ENCODE measurements around the gene PEA15. TPM values are rescaled to one million over a fixed set of nuclear protein-coding genes. Genes with fewer than 3 reads are reported as not detected.

PEA15 gene
- total and polyA plus RNA-seq, 2 of the 8 experiments (the other 6 are each of a cell fraction or from before 2014, with no cell fraction given): 71.3 to 75.1 TPM

DNA sequence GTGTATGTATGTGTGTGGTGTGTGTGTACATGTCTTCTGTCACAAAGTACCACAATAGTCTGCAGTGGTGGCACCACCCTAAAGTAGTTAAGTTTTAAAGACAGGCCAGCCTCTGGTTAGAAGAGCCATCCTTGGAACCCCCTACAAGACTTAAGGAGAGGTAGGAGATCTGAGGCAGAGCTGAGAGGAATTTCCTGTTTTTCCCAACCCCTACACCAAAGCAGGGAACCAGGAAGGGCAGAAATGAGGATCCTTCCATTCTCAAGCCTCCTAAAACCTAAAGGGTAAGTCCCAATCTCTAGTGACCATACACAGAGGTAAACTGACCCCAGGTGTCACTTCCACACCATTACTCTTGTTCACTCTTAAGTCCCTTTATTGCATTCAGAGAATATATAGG, 11.1 kb downstream of the PEA15 start:
- Histone ChIP-seq H2BK15ac (ENCODE audit: low read length) (no peak overlapping the region), H3K9me3 (ENCODE audit: insufficient read depth in 2 of 2, low read depth in 1 of 2, low read length in 1 of 2) (no peaks in the 10 kb centered on the region), H3K4me1 (replicated peaks in 1 of 4; ENCODE audit: control insufficient read depth in 3 of 4, insufficient read depth in 4 of 4, low read length in 3 of 4) (peaks cover 0 to 2% (median 0%) of the 10 kb centered on the region in 4 experiments; a peak in 2 of 7 replicates), H3K14ac (ENCODE audit: insufficient read length) (no peak overlapping the region), H3K79me1 (ENCODE audit: low read depth, low read length) (0 out of 2 replicates have a peak, but pooled peaks cover 3% of the 10 kb centered on the region), H3K27ac (ENCODE audit: low read depth, low read length) (no peak overlapping the region), H4K91ac (replicated peaks; ENCODE audit: insufficient read length, low read length) (no peak overlapping the region), H3K4me3 (ENCODE audit: extremely low read depth in 1 of 4, insufficient read depth in 2 of 4, low read depth in 3 of 4, low read length in 4 of 4) (no peak overlapping the region), H4K5ac (ENCODE audit: insufficient read length, low read depth, low read length) (no peak overlapping the region), H2BK12ac (ENCODE audit: low read depth, low read length) (no peak overlapping the region), H3K23me2 (ENCODE audit: low read depth, low read length) (no peaks in the 10 kb centered on the region), H3K79me2 (ENCODE audit: control insufficient read depth in 1 of 2, insufficient read depth in 2 of 2, low read length in 2 of 2) (no peaks in the 10 kb centered on the region), H3K36me3 (ENCODE audit: control insufficient read depth in 2 of 4, insufficient read depth in 4 of 4, low read length in 3 of 4) (peaks cover 26 to 76% (median 70%) of the 10 kb centered on the region in 4 experiments), H2BK5ac (ENCODE audit: low read depth, low read length) (no peak overlapping the region), H3K4ac (replicated peaks; ENCODE audit: insufficient read length, low read depth, low read length) (no peak overlapping the region), H3K18ac (ENCODE audit: extremely low read depth, low read length) (no peak overlapping the region), H2AK5ac (ENCODE audit: low read depth, low read length) (no peak overlapping the region), H3K27me3 (replicated peaks in 1 of 4; ENCODE audit: control insufficient read depth in 3 of 4, extremely low read depth in 1 of 4, insufficient read depth in 3 of 4, low read length in 3 of 4) (no peaks in the 10 kb centered on the region), H3K4me2 (ENCODE audit: insufficient read depth in 1 of 2, low read depth in 2 of 2, low read length in 2 of 2) (no peak overlapping the region), H4K20me1 (replicated peaks in 1 of 2; ENCODE audit: control insufficient read depth in 1 of 2, insufficient read depth in 2 of 2, low read length in 2 of 2) (peaks cover 5 to 7% of the 10 kb centered on the region in 2 experiments), H2AFZ (ENCODE audit: low read length) (no peak overlapping the region), H2BK20ac (ENCODE audit: low read length) (no peak overlapping the region), H4K8ac (ENCODE audit: extremely low read depth, insufficient read depth, low read length) (no peak overlapping the region), H2BK120ac (replicated peaks; ENCODE audit: low read depth, low read length) (no peak overlapping the region), H3K9ac (replicated peaks in 1 of 4; ENCODE audit: extremely low read depth in 1 of 4, low read depth in 3 of 4, low read length in 3 of 4) (no peak overlapping the region), H3K56ac (replicated peaks; ENCODE audit: insufficient read length, low read depth, low read length) (no peak overlapping the region), H3K23ac (ENCODE audit: insufficient read length) (no peak overlapping the region)
- FAIRE-seq (no peak), DNase-seq (ENCODE audit: low read depth in 1 of 2, low spot score in 2 of 2) (no peak)
- ChIA-PET POLR2A (ENCODE audit: partially characterized antibody) (interaction anchor here (0.6 to 2.8 kb wide), 9 partner anchors 9 to 49 kb away, joined by 3 to 8 read pairs (median 4); partner anchors contain the start of genes DCAF8 and PEA15), CTCF (ENCODE audit: partially characterized antibody) (interaction anchor here (0.7 to 20.4 kb wide), 9 partner anchors 9 to 115 kb away, joined by 3 to 257 read pairs (median 5); no protein-coding TSS in a partner anchor)
- TF ChIP-seq POLR2A (IDR thresholded peaks at IDR 0.05; ENCODE audit: control extremely low read depth in 1 of 2, low read depth in 2 of 2, low read length in 2 of 2): 0 out of 3 replicates have a peak, but pooled peaks of 1 of the 2 experiments have one; percentile 5
- no peak for TF ChIP-seq SP2 (IDR thresholded peaks at IDR 0.05; ENCODE audit: low read length)
